Stimulated activated effector memory CD8-positive, alpha-beta T cell treated with anti-CD3 and anti-CD28 coated beads, Interleukin-12 subunit alpha, Interleukin-12 subunit beta, amount 100 ng/mL, for 72 hours (primary cell): Measurements from ENCODE around the gene SLC38A10.
"Not testable (repeated sequence)": the region's sequence is repeated elsewhere in the genome, so short reads cannot be mapped to it uniquely, and the experiment has no call there.

Source experiments
- ATAC-seq: fragments of 150-1000 bp; cut with Tn5 transposase; 2 replicates; pipeline ENCODE4 v1.10.0; 2021
- DNase-seq, 2 donors: peaks; one replicate each; pipeline ENCODE4 v3.0.0; 2021 to 2022; ENCODE audit warnings: low spot score in 2 of 2
- H3K27ac Mint-ChIP-seq: one replicate; pipeline ENCODE4 v1.8.0; 2022; ENCODE audit warnings: mild to moderate bottlenecking, mixed read lengths
- H3K36me3 Mint-ChIP-seq: one replicate; pipeline ENCODE4 v1.8.0; 2022; ENCODE audit warnings: mild to moderate bottlenecking, mixed read lengths
- H3K4me1 Mint-ChIP-seq: one replicate; pipeline ENCODE4 v1.8.0; 2022; ENCODE audit warnings: mixed read lengths
- H3K4me3 Mint-ChIP-seq: one replicate; pipeline ENCODE4 v1.8.0; 2022; ENCODE audit warnings: mild to moderate bottlenecking, mixed read lengths
- H3K9me3 Mint-ChIP-seq: one replicate; pipeline ENCODE4 v1.8.0; 2022; ENCODE audit warnings: mixed read lengths

The SLC38A10 gene

DNA sequence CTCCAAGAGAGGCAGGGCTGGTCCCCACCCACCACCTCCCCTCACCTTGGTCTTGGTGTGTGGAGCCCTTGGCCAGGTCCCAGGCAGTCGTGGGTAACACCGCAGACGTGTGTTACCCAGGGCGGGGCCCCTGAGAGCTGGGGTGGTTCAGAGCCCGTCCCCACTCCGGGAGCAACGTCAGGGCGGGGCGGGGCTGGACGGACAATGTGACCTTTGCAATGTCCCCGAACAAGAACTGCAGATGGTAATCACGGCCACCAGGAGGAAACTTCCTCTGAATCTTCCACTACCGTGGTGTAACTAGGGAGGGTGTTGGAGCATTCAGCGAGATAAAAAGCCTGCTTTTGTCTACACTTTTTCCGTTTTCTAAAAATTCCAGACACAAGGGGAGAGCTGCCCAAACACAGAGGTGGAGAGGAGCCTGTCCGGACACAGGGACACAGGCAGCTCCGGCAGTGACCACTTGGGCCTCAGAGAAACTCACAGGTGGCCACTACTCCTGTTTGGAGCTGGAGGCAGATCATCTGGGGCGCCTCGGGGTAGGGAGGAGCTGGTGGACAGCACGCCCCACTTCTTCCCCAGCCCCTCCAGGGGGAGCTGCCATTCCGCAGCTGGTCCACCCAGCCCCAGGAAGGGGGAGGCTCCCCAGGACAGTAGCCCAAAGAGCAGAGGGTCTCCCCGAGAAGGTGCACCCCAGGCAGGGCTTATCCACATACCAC, 14.2 kb upstream of the SLC38A10 start:
- Mint-ChIP-seq H3K4me1 (peaks cover 7% of the 10 kb centered on the region), H3K4me3 (no peak overlapping the region), H3K9me3 (no peaks in the 10 kb centered on the region), H3K36me3 (no peaks in the 10 kb centered on the region), H3K27ac (no peak overlapping the region)
- ATAC-seq: peak; percentile 71
- no peak for DNase-seq

GRCh38 chr17:81308784-81309139, 13.7 kb upstream of the SLC38A10 start:
- not testable (repeated sequence) for ATAC-seq, H3K36me3 Mint-ChIP-seq, DNase-seq, H3K27ac Mint-ChIP-seq, H3K9me3 Mint-ChIP-seq, H3K4me1 Mint-ChIP-seq, H3K4me3 Mint-ChIP-seq

GRCh38 chr17:81307636-81308560, 12.8 kb upstream of the SLC38A10 start:
- H3K27ac Mint-ChIP-seq: no peak overlapping the region
- H3K9me3 Mint-ChIP-seq: no peaks in the 10 kb centered on the region
- no peak overlapping the region for H3K4me3 Mint-ChIP-seq
- no peak for ATAC-seq
- peaks cover 7% of the 10 kb centered on the region for H3K4me1 Mint-ChIP-seq
- DNase-seq: no peak
- H3K36me3 Mint-ChIP-seq: no peaks in the 10 kb centered on the region

- no peak for ATAC-seq
- Mint-ChIP-seq H3K27ac (no peak overlapping the region), H3K4me3 (no peak overlapping the region), H3K36me3 (no peaks in the 10 kb centered on the region), H3K4me1 (peaks cover 7% of the 10 kb centered on the region), H3K9me3 (no peaks in the 10 kb centered on the region)
- no peak for DNase-seq
Measured at GRCh38 chr17:81306898-81307510, 11.9 kb upstream of the SLC38A10 start.

DNA sequence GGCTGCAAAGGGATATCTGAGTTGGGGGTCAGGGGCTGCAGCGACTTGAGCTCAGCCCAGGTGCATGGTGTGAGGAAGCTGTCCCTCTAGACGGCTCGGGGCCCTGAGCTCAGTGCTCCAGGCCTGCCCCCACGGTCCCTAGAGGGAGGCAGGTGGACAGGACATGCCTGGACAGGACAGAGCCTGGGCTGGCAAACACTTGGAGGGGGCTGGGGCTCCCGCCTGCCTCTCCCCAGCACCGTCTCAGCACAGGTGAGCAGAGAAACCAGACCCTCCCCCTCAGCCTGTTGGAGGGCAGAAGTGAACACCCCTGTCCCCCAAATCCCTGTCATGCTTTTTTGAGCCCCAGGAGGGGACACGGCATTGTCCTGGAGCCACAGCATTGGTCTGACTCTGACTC, 11.4 kb upstream of the SLC38A10 start:
- Mint-ChIP-seq H3K9me3 (no peaks in the 10 kb centered on the region), H3K27ac (no peak overlapping the region)

DNA sequence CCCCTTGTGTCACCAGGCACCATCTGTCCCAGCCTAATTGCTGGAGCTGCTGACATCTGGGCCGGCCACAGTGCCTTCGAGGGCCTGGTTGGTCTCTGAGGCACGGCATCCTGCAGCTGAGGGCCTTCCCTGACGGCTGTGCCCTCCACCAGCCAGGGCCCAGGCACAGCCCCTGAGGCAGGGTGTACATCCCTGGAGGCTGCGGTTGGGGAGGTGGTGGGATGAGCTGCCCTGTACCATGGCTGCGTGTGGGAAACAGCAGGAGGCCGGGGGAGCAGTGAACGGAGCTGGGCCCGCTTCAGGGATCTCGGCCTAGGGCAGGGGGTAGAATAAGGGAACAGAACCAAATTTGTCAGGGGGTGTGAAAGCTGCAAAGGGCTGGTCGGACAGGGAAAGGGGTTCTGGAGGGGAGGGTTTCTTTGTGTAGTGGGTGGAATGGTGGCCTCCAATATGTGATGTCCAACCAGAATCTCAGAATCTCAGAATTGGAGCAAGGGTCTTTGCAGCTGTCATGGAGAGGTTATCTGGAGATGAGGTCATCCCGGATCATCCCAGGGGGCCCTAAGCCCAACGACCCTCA, 10.0 kb upstream of the SLC38A10 start:
- no peaks in the 10 kb centered on the region for H3K36me3 Mint-ChIP-seq
- no peak overlapping the region for H3K4me3 Mint-ChIP-seq
- no peak for DNase-seq
- H3K4me1 Mint-ChIP-seq: peaks cover 14% of the 10 kb centered on the region
- no peak for ATAC-seq
- peak overlapping the region; percentile 60 for H3K27ac Mint-ChIP-seq
- no peaks in the 10 kb centered on the region for H3K9me3 Mint-ChIP-seq

More for the DNA sequence above, 11.4 kb upstream of the SLC38A10 start:
- Mint-ChIP-seq H3K4me1 (peaks cover 7% of the 10 kb centered on the region), H3K4me3 (no peak overlapping the region), H3K36me3 (no peaks in the 10 kb centered on the region)
- DNase-seq: no peak
- no peak for ATAC-seq

DNA sequence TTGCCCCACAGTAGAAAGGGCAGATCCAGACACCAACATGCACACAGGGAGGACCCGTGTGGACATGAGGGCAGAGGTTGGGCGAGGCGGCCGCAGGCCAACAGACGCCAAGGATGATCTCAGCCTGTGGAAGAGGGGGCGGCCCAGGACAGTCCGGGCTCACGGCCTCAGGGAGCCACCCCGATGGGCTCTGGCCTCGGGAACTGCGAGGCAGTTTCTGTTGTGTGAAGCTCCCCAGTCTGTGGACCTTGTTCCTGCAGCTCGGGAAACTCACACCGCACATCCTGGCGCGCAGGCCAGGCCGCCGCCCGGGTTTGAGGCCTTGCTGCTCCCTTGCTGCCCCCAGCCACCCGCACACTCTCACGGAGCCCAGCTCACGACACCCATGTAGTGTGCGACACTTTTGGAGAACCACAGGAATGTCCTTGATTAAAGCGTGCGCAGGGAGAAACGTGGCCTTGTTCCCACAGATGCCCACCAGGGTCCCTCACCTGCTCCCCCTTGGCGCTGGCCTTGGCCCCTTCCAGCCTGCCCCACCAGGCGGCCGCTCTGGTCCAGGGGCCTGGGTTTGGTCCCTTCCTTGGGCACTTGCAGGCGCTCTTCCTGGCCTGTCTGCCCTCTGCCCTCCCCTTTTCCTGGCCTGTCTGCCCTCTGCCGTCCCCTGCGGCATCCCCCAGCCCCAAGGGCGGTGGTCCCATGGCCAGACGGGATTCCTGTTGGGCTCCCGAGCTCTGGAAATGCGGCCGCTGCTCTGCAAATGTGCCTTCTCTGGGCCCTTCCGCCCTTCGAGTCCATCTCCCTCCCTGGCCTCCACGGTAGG, 9.3 kb upstream of the SLC38A10 start:
- Mint-ChIP-seq H3K4me1 (peaks cover 13% of the 10 kb centered on the region), H3K36me3 (no peaks in the 10 kb centered on the region), H3K9me3 (no peaks in the 10 kb centered on the region), H3K27ac (peak overlapping the region; percentile 60), H3K4me3 (no peak overlapping the region)
- ATAC-seq (no peak), DNase-seq (no peak)

- ATAC-seq: no peak
- Mint-ChIP-seq H3K9me3 (no peaks in the 10 kb centered on the region), H3K4me1 (peaks cover 8% of the 10 kb centered on the region), H3K36me3 (no peaks in the 10 kb centered on the region), H3K4me3 (no peak overlapping the region), H3K27ac (no peak overlapping the region)
- no peak for DNase-seq
Measured at GRCh38 chr17:81303385-81303784, 8.3 kb upstream of the SLC38A10 start.

GRCh38 chr17:81302861-81303333, 7.8 kb upstream of the SLC38A10 start:
- ATAC-seq: no peak
- Mint-ChIP-seq H3K4me3 (no peak overlapping the region), H3K4me1 (peaks cover 8% of the 10 kb centered on the region), H3K36me3 (no peaks in the 10 kb centered on the region), H3K9me3 (no peaks in the 10 kb centered on the region), H3K27ac (no peak overlapping the region)
- no peak for DNase-seq

GRCh38 chr17:81302324-81302723, 7.2 kb upstream of the SLC38A10 start:
- no peak for DNase-seq
- Mint-ChIP-seq H3K4me3 (no peak overlapping the region), H3K9me3 (no peaks in the 10 kb centered on the region), H3K36me3 (no peaks in the 10 kb centered on the region), H3K4me1 (peaks cover 8% of the 10 kb centered on the region), H3K27ac (no peak overlapping the region)
- no peak for ATAC-seq

DNA sequence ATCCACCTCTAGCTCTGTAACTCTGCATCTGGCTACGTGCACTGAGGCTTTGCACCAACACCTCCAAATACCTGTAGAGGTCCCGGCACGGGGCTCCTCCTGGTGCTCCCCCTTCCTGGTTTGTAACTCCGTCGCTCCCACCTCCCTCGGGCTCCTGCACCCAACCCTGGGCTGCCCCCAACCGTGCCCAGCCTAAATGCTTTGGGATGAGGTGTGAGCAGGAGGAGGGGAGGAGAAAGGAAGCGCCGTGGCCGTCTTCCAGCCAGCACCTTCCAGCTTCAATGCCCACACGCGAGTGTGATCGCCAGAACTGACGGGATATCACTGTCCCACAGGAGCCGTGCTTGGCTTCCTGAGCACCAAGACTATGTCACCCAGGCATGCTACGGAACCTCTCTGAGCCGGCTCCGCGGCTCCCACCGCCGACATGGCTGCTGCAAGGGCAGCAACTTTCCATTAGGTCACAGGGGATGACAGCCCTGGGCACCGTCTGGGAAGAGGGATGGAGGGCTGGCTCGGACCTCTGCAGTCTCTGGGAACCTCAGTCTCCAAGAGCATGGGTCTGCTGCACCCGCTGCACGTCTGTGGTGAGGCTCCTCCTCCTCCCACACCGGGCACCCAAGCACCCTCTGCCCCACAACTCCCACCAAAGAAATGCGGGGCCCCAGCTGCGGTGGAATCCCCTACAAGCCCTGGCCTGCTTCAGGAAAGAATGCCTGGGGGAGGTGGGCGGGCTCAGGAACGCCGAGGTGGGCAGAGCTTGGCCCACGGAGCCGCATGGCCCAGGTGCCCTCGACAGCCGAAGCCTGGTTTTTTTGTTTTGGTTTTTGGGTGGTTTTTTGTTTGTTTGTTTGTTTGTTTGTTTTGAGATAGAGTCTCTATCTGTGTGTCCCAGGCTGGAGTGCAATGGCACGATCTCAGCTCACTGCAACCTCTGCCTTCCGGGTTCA, 6.4 kb upstream of the SLC38A10 start:
- Mint-ChIP-seq H3K4me1 (peaks cover 13% of the 10 kb centered on the region), H3K27ac (no peak overlapping the region), H3K9me3 (no peaks in the 10 kb centered on the region), H3K36me3 (no peaks in the 10 kb centered on the region), H3K4me3 (no peak overlapping the region)
- ATAC-seq (no peak), DNase-seq (no peak)

DNA sequence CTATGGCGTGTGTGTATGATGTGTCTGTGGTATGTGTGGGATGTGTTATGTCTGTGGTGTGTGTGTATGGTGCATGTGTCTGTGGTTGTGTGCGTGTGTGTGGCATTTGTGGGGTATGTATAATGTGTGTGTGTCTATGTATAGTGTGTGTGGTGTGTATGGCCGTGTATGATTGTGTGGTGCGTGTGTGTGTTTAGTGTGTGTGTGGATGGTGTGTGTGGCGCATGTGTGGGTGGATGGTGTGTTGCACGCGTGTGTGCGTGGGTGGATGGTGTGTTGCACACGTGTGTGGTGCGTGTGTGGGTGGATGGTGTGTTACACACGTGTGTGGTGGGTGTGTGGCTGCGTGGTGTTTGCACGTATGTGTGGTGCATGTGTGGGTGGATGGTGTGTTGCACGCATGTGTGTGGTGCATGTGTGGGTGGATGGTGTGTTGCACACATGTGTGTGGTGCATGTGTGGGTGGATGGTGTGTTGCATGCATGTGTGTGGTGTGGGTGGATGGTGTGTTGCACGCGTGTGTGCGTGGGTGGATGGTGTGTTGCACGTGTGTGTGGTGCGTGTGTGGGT, 5.6 kb upstream of the SLC38A10 start:
- Mint-ChIP-seq H3K9me3 (no peaks in the 10 kb centered on the region), H3K36me3 (no peaks in the 10 kb centered on the region), H3K4me1 (peaks cover 18% of the 10 kb centered on the region), H3K27ac (no peak overlapping the region), H3K4me3 (no peak overlapping the region)
- ATAC-seq (peak; percentile 55), DNase-seq (no peak)

DNA sequence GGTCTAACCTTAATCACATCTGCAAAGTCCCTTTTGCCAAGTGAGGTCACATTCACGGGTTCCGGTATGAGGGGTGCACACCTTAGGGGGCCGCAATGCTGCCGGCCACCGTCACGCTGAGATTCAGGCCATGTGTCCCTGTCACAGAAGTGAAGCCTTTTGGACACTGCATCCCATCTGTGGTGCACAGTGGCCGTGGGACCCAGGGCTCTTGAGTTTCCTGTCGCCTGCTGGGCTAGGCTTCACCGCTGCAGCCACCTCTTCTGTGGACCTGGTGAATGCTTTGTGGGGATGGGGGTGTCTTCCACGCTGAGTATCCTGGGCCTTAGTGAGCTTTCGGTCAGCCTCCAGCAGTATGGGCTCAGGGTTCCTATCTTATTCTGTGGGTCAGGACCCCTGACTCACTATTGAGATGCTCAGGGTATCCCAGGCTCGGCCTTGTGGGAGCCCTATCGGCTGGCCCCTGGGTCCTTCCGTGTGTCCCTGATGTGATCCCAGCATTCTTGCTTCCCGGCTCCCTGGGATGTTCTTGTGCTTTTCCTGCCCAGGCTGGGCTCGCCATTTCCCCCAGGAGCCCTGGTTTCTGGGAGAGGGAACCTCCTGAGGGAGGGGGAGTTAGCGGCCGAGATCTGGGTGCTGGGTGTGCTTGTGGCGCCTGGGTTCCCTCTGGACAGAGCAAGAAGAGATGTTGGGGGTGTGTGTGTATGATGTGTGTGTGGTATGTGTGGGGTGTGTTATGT, 4.9 kb upstream of the SLC38A10 start:
- peaks cover 4% of the 10 kb centered on the region for H3K36me3 Mint-ChIP-seq
- H3K9me3 Mint-ChIP-seq: no peaks in the 10 kb centered on the region
- no peak overlapping the region for H3K27ac Mint-ChIP-seq
- DNase-seq: no peak
- peaks cover 23% of the 10 kb centered on the region for H3K4me1 Mint-ChIP-seq
- no peak for ATAC-seq
- no peak overlapping the region for H3K4me3 Mint-ChIP-seq
